ENCODE measurements around the gene HIBADH. TPM values are rescaled to one million over a fixed set of nuclear protein-coding genes. Genes with fewer than 3 reads are reported as not detected.

The HIBADH gene
- total RNA-seq: 34.4 and 63.4 TPM in 2 replicates

DNA sequence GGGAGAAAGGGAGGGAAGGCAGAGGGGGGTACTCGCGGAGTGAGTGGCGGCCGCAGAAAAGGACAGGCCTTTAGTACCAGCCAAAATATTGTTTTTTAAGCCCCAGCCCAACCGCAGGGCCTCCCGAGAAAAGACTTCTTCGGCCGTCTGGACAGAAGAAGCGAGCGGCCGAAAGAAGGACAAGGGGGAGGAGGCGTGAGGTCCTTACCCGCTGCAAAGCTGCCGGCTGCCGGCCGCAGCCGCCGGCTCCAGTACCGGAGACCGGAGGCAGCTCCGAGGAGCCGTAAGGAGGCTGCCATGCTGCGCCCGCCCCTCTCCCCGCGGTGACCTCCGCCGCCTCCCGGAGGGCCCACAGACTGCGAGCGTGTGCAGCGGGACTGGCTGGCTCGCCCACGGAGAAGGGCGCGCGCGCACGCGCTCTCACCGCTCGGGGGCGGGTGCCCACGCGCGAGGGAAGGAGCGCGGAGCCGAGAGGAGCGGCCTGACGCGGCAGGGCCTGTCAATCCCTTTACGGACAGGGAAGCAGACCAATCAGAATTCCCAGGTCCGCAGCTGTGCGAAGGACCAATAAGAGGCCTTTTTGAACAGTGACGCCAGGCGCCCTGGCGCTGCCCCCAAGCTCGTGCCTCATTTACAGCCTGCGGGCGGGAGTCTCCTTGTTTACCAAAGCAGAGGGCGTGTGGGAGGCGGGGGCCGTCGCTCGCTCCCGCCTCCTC is at the start of gene HIBADH:
Gene HIBADH (minus strand): TSS at position 394 of the 716 bp plus-strand sequence. CDS start 95 bp downstream, at position 299.

Other genes starting within 250 kb of the HIBADH start
- gene TAX1BP1, start 77.3 kb upstream of the HIBADH start, total RNA-seq: 78.9 and 97.7 TPM in 2 replicates